ENCODE measurements around the gene FREM2. TPM values are rescaled to one million over a fixed set of nuclear protein-coding genes. Genes with fewer than 3 reads are reported as not detected.

The FREM2 gene
- polyA plus RNA-seq, 1 of the 3 experiments (the other 2 are of a cell fraction) = not detected

- TF ChIP-seq CTCF (IDR thresholded peaks at IDR 0.05) (no peak), GATA2 (CRISPR knock-in tag; IDR thresholded peaks at IDR 0.05) (no peak), TEAD4 (IDR thresholded peaks at IDR 0.05; ENCODE audit: borderline replicate concordance, insufficient read depth) (no peak), FOXJ3 (CRISPR knock-in tag; IDR thresholded peaks at IDR 0.05) (no peak), FOXM1 (IDR thresholded peaks at IDR 0.05; ENCODE audit: low read depth) (no peak), MEF2A (IDR thresholded peaks at IDR 0.05; ENCODE audit: borderline replicate concordance, low read depth) (no peak), USF2 (IDR thresholded peaks at IDR 0.05; ENCODE audit: borderline replicate concordance, low read depth, low read length) (no peak), SIN3A (IDR thresholded peaks at IDR 0.05; ENCODE audit: borderline replicate concordance, low read depth, low read length) (no peak), TAF1 (IDR thresholded peaks at IDR 0.05; ENCODE audit: borderline replicate concordance, low read depth, low read length) (no peak), ZBTB33 (IDR thresholded peaks at IDR 0.05; ENCODE audit: borderline replicate concordance, low read depth) (no peak), YY1 (IDR thresholded peaks at IDR 0.05; ENCODE audit: low read depth) (no peak), SMC3 (IDR thresholded peaks at IDR 0.05; ENCODE audit: low read depth, low read length) (no peak)
- Histone ChIP-seq H4K20me1 (ENCODE audit: insufficient read depth) (no peaks in the 10 kb centered on the region), H3K4me3 (ENCODE audit: low read depth in 2 of 2, low read length in 1 of 2) (no peak overlapping the region), H2AFZ (ENCODE audit: low read depth) (no peak overlapping the region), H3K79me2 (ENCODE audit: insufficient read depth) (no peaks in the 10 kb centered on the region), H3K9me2 (no peaks in the 10 kb centered on the region), H3K27ac (ENCODE audit: low read depth in 2 of 2, low read length in 1 of 2) (no peak overlapping the region), H3K4me1 (ENCODE audit: control insufficient read depth in 1 of 2, insufficient read depth in 2 of 2, low read depth in 1 of 2, low read length in 1 of 2) (no peaks in the 10 kb centered on the region), H3K9me3 (no peaks in the 10 kb centered on the region), H3F3A (replicated peaks; ENCODE audit: insufficient read depth) (no peaks in the 10 kb centered on the region), H3K9ac (no peak overlapping the region), H3K27me3 (ENCODE audit: insufficient read depth) (no peaks in the 10 kb centered on the region), H3K36me3 (replicated peaks in 1 of 2; ENCODE audit: control insufficient read depth in 1 of 2, insufficient read depth in 2 of 2, low read length in 1 of 2) (no peaks in the 10 kb centered on the region), H3K4me2 (no peak overlapping the region)
- ChIA-PET CTCF (interaction anchor here (3.4 kb wide), 1 partner anchor 20 kb away, joined by 14 read pairs; no protein-coding TSS in a partner anchor), POLR2A (no interaction called here)
- WGBS (ENCODE audit: low lambda C conversion rate) = 18% methylated on average over 4 of the region's 4 CpGs
- DNase-seq = no peak
These were observed 56.6 kb downstream of the FREM2 start for GRCh38 chr13:38743466-38743865.

- no peak overlapping the region for H3K9ac ChIP-seq
- H3K9me3 ChIP-seq = no peaks in the 10 kb centered on the region
- H3K27ac ChIP-seq (ENCODE audit: low read depth in 2 of 2, low read length in 1 of 2) = no peak overlapping the region
- H3K36me3 ChIP-seq (replicated peaks in 1 of 2; ENCODE audit: control insufficient read depth in 1 of 2, insufficient read depth in 2 of 2, low read length in 1 of 2) = no peaks in the 10 kb centered on the region
- H3K4me1 ChIP-seq (ENCODE audit: control insufficient read depth in 1 of 2, insufficient read depth in 2 of 2, low read depth in 1 of 2, low read length in 1 of 2) = no peaks in the 10 kb centered on the region
- 15% methylated on average over 5 of the region's 5 CpGs for WGBS (ENCODE audit: low lambda C conversion rate)
- H2AFZ ChIP-seq (ENCODE audit: low read depth) = no peak overlapping the region
- ChIA-PET CTCF (no interaction called here), POLR2A (no interaction called here)
- DNase-seq = no peak
- no peaks in the 10 kb centered on the region; the same call in 1 of the 2 replicates for H3K27me3 ChIP-seq (ENCODE audit: insufficient read depth)
- H3K4me3 ChIP-seq (ENCODE audit: low read depth in 2 of 2, low read length in 1 of 2) = no peak overlapping the region
- no peaks in the 10 kb centered on the region for H3K9me2 ChIP-seq
- no peaks in the 10 kb centered on the region for H4K20me1 ChIP-seq (ENCODE audit: insufficient read depth)
- H3K79me2 ChIP-seq (ENCODE audit: insufficient read depth) = no peaks in the 10 kb centered on the region
- H3F3A ChIP-seq (replicated peaks; ENCODE audit: insufficient read depth) = no peaks in the 10 kb centered on the region
- no peak overlapping the region for H3K4me2 ChIP-seq
- no peak for TF ChIP-seq RCOR1 (IDR thresholded peaks at IDR 0.05; ENCODE audit: low read length)
- no peak for TF ChIP-seq RXRA (IDR thresholded peaks at IDR 0.05; ENCODE audit: borderline replicate concordance, low read depth)
- no peak for TF ChIP-seq JUND (IDR thresholded peaks at IDR 0.05)
- TF ChIP-seq YY1 (IDR thresholded peaks at IDR 0.05; ENCODE audit: low read depth) = no peak
- TF ChIP-seq IRF3 (IDR thresholded peaks at IDR 0.05; ENCODE audit: low read depth, low read length) = no peak
- no peak for TF ChIP-seq ZBTB33 (IDR thresholded peaks at IDR 0.05; ENCODE audit: borderline replicate concordance, low read depth)
- no peak for TF ChIP-seq SIN3A (IDR thresholded peaks at IDR 0.05; ENCODE audit: borderline replicate concordance, low read depth, low read length)
- TF ChIP-seq EZH2phosphoT487 (IDR thresholded peaks at IDR 0.05; ENCODE audit: borderline replicate concordance, low read depth) = no peak
- TF ChIP-seq TEAD4 (IDR thresholded peaks at IDR 0.05; ENCODE audit: borderline replicate concordance, insufficient read depth) = no peak
- TF ChIP-seq TAF1 (IDR thresholded peaks at IDR 0.05; ENCODE audit: borderline replicate concordance, low read depth, low read length) = no peak
- TF ChIP-seq POLR2AphosphoS5 (IDR thresholded peaks at IDR 0.05; ENCODE audit: low read depth, low read length) = no peak
- no peak for TF ChIP-seq MEF2A (IDR thresholded peaks at IDR 0.05; ENCODE audit: borderline replicate concordance, low read depth)
- TF ChIP-seq MAX (IDR thresholded peaks at IDR 0.05; ENCODE audit: low read depth) = no peak
These were observed 65.8 kb downstream of the FREM2 start for GRCh38 chr13:38752686-38753085.
